ENCODE results near the gene ZNF688.
"Not testable (repeated sequence)": the region's sequence is repeated elsewhere in the genome, so short reads cannot be mapped to it uniquely, and the experiment has no call there.

ZNF688 gene

GRCh38 chr16:30555315-30556124 is 16.0 kb downstream of the ZNF688 start:
- no peak for DNase-seq

- no peak for DNase-seq
These were observed 16.8 kb downstream of the ZNF688 start for GRCh38 chr16:30554557-30555314.

GRCh38 chr16:30553393-30553899 is 18.1 kb downstream of the ZNF688 start:
- no peak for DNase-seq

- DNase-seq = no peak
These were observed 18.6 kb downstream of the ZNF688 start for GRCh38 chr16:30552956-30553355.

GRCh38 chr16:30551781-30552180 is 19.7 kb downstream of the ZNF688 start:
- DNase-seq = no peak

GRCh38 chr16:30548416-30549253 is 22.9 kb downstream of the ZNF688 start:
- no peak for DNase-seq

- no peak for DNase-seq
These were observed 25.4 kb downstream of the ZNF688 start for GRCh38 chr16:30546115-30546514.

- no peak for DNase-seq
These were observed 28.4 kb downstream of the ZNF688 start for GRCh38 chr16:30543067-30543466.

GRCh38 chr16:30541502-30542329 is 29.8 kb downstream of the ZNF688 start:
- no peak for DNase-seq

GRCh38 chr16:30540916-30541464 is 30.5 kb downstream of the ZNF688 start:
- not testable (repeated sequence) for DNase-seq

GRCh38 chr16:30539986-30540526 is 31.5 kb downstream of the ZNF688 start:
- not testable (repeated sequence) for DNase-seq

- no peak for DNase-seq
These were observed 32.2 kb downstream of the ZNF688 start for GRCh38 chr16:30539000-30539964.

- DNase-seq = not testable (repeated sequence)
These were observed 35.0 kb downstream of the ZNF688 start for GRCh38 chr16:30536391-30537024.

- DNase-seq = peak; percentile 79
These were observed 35.7 kb downstream of the ZNF688 start for GRCh38 chr16:30535777-30536190.

GRCh38 chr16:30535106-30535776 is 36.3 kb downstream of the ZNF688 start:
- no peak for DNase-seq

- peak; percentile 93 for DNase-seq
These were observed 37.0 kb downstream of the ZNF688 start, which contains the start of gene ZNF747 for GRCh38 chr16:30534368-30535105. Gene ZNF747, minus strand, starts transcription at chr16:30534858. Its CDS starts 179 bp downstream, at chr16:30534679.

- no peak for DNase-seq
These were observed 37.7 kb downstream of the ZNF688 start for GRCh38 chr16:30533748-30534367.

- no peak for DNase-seq
These were observed 38.4 kb downstream of the ZNF688 start for GRCh38 chr16:30533146-30533522.
